GM06990 (cell line): Measurements from ENCODE around the gene KDM6B.

Experiments used
- DNase-seq: peaks from one replicate; pipeline ENCODE4 v3.0.0-alpha.2; 2011; ENCODE audit not compliant: insufficient read length; ENCODE audit errors: extremely low read depth
- H3K27me3 ChIP-seq: replicated peaks from 2 replicates; pipeline ENCODE4 v1.6.0; 2011; ENCODE audit warnings: low read length; ENCODE audit not compliant: control insufficient read depth, insufficient read depth
- H3K36me3 ChIP-seq: 2 replicates; pipeline ENCODE4 v1.5.1; 2011; ENCODE audit warnings: low read length; ENCODE audit not compliant: control insufficient read depth, insufficient read depth
- H3K4me3 ChIP-seq: replicated peaks from 2 replicates; pipeline ENCODE4 v1.5.1; 2011; ENCODE audit warnings: low read depth, mild to moderate bottlenecking, control low read depth, low read length
- TF ChIP-seq, protein P1 (sequence below): IDR thresholded peaks from 2 replicates; pipeline ENCODE4 v1.5.1; 2011; ENCODE audit warnings: low read length, control low read depth, mild to moderate bottlenecking, inconsistent platforms; ENCODE audit not compliant: insufficient read depth, poor library complexity, severe bottlenecking

The KDM6B gene

DNA sequence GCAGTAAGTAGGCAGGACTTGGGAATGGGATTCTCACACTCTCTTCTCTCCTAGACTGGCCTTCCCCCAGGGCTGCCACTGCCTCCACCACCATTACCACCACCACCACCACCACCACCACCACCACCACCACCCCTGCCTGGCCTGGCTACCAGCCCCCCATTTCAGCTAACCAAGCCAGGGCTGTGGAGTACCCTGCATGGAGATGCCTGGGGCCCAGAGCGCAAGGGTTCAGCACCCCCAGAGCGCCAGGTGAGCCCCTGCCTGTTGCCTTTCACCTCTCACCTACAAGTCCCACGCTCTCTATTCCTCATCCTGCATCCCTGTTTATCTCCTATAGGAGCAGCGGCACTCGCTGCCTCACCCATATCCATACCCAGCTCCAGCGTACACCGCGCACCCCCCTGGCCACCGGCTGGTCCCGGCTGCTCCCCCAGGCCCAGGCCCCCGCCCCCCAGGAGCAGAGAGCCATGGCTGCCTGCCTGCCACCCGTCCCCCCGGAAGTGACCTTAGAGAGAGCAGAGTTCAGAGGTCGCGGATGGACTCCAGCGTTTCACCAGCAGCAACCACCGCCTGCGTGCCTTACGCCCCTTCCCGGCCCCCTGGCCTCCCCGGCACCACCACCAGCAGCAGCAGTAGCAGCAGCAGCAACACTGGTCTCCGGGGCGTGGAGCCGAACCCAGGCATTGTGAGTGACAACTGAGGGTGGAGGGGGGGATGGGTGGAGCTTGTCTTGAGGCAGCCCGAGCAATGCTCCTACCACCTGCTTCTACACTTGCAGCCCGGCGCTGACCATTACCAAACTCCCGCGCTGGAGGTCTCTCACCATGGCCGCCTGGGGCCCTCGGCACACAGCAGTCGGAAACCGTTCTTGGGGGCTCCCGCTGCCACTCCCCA is 13.0 kb downstream of the KDM6B start:
- H3K4me3 ChIP-seq = no peak overlapping the region
- no peak for DNase-seq
- H3K36me3 ChIP-seq = peaks cover 37% of the 10 kb centered on the region
- no peaks in the 10 kb centered on the region for H3K27me3 ChIP-seq
- TF ChIP-seq, protein P1, sequence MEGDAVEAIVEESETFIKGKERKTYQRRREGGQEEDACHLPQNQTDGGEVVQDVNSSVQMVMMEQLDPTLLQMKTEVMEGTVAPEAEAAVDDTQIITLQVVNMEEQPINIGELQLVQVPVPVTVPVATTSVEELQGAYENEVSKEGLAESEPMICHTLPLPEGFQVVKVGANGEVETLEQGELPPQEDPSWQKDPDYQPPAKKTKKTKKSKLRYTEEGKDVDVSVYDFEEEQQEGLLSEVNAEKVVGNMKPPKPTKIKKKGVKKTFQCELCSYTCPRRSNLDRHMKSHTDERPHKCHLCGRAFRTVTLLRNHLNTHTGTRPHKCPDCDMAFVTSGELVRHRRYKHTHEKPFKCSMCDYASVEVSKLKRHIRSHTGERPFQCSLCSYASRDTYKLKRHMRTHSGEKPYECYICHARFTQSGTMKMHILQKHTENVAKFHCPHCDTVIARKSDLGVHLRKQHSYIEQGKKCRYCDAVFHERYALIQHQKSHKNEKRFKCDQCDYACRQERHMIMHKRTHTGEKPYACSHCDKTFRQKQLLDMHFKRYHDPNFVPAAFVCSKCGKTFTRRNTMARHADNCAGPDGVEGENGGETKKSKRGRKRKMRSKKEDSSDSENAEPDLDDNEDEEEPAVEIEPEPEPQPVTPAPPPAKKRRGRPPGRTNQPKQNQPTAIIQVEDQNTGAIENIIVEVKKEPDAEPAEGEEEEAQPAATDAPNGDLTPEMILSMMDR = no peak

DNA sequence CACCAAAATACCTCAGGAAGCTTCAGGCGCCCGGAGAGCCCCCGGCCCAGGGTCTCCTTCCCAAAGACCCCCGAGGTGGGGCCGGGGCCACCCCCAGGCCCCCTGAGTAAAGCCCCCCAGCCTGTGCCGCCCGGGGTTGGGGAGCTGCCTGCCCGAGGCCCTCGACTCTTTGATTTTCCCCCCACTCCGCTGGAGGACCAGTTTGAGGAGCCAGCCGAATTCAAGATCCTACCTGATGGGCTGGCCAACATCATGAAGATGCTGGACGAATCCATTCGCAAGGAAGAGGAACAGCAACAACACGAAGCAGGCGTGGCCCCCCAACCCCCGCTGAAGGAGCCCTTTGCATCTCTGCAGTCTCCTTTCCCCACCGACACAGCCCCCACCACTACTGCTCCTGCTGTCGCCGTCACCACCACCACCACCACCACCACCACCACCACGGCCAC is 14.1 kb downstream of the KDM6B start:
- DNase-seq = no peak

DNA sequence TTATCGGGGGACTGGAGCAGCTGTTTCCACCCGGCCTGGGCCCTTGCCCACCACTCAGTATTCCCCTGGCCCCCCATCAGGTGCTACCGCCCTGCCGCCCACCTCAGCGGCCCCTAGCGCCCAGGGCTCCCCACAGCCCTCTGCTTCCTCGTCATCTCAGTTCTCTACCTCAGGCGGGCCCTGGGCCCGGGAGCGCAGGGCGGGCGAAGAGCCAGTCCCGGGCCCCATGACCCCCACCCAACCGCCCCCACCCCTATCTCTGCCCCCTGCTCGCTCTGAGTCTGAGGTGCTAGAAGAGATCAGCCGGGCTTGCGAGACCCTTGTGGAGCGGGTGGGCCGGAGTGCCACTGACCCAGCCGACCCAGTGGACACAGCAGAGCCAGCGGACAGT is 14.7 kb downstream of the KDM6B start:
- no peak for DNase-seq
- TF ChIP-seq, protein P1 = no peak
- peaks cover 46% of the 10 kb centered on the region for H3K36me3 ChIP-seq

More for the DNA sequence above, 14.1 kb downstream of the KDM6B start:
- Histone ChIP-seq H3K4me3 (no peak overlapping the region), H3K27me3 (no peaks in the 10 kb centered on the region), H3K36me3 (peaks cover 46% of the 10 kb centered on the region)
- TF ChIP-seq, protein P1 = no peak

DNA sequence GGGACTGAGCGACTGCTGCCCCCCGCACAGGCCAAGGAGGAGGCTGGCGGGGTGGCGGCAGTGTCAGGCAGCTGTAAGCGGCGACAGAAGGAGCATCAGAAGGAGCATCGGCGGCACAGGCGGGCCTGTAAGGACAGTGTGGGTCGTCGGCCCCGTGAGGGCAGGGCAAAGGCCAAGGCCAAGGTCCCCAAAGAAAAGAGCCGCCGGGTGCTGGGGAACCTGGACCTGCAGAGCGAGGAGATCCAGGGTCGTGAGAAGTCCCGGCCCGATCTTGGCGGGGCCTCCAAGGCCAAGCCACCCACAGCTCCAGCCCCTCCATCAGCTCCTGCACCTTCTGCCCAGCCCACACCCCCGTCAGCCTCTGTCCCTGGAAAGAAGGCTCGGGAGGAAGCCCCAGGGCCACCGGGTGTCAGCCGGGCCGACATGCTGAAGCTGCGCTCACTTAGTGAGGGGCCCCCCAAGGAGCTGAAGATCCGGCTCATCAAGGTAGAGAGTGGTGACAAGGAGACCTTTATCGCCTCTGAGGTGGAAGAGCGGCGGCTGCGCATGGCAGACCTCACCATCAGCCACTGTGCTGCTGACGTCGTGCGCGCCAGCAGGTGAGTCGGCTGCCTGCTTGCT is 15.2 kb downstream of the KDM6B start:
- TF ChIP-seq, protein P1 = no peak
- H3K4me3 ChIP-seq = no peak overlapping the region
- H3K27me3 ChIP-seq = no peaks in the 10 kb centered on the region
- peaks cover 46% of the 10 kb centered on the region for H3K36me3 ChIP-seq
- no peak for DNase-seq

More for the DNA sequence above, 14.7 kb downstream of the KDM6B start:
- no peaks in the 10 kb centered on the region for H3K27me3 ChIP-seq
- no peak overlapping the region for H3K4me3 ChIP-seq

DNA sequence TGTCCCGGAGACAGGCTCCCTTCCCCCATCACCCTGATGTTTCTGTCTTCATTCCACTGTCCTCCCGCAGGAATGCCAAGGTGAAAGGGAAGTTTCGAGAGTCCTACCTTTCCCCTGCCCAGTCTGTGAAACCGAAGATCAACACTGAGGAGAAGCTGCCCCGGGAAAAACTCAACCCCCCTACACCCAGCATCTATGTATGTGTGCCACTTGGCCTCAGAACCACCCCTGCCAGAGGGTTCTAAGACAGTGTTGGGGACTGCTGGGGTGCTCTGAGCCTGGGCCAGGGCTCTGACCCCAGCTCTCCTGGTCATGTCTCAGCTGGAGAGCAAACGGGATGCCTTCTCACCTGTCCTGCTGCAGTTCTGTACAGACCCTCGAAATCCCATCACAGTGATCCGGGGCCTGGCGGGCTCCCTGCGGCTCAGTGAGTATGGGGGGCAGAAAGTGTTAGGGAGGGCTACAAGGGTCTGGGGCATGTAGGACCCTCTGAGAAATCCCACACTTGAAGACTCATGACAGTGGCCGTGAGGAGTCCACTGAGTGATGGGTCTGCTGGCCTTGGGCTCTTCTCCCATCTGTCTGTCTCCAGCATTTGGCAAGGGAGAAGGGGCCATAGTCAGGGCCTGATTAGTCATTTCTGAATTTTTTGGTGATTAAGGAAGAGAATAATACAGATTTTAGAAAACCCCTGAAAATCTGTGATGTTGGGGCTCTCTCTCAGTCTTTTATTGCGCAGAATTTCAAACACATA is 15.9 kb downstream of the KDM6B start:
- no peak overlapping the region for H3K4me3 ChIP-seq
- H3K36me3 ChIP-seq = peaks cover 46% of the 10 kb centered on the region

More for the DNA sequence above, 15.9 kb downstream of the KDM6B start:
- DNase-seq = no peak
- no peaks in the 10 kb centered on the region for H3K27me3 ChIP-seq
- TF ChIP-seq, protein P1 = no peak
